Thymus (tissue), 11 donors: ENCODE results near the gene DCLRE1C. TPM values are rescaled to one million over a fixed set of nuclear protein-coding genes. Genes with fewer than 3 reads are reported as not detected.
"Not testable (repeated sequence)": the region's sequence is repeated elsewhere in the genome, so short reads cannot be mapped to it uniquely, and the experiment has no call there.

Source experiments
- DNase-seq, 9 donors: peaks; one replicate each; pipeline ENCODE4 v3.0.0-alpha.2; 2013; ENCODE audit warnings: low spot score in 9 of 9, low read depth in 6 of 9, missing footprints in 1 of 9
- H3K27ac ChIP-seq, 2 donors: one replicate each; pipeline ENCODE4 v1.5.1; 2013; ENCODE audit warnings: control low read depth in 1 of 2, low read depth in 1 of 2, low read length in 1 of 2, mild to moderate bottlenecking in 1 of 2, moderate library complexity in 1 of 2
- H3K27me3 ChIP-seq, 2 donors: one replicate each; pipeline ENCODE4 v1.5.1; 2013; ENCODE audit warnings: low read length in 1 of 2; ENCODE audit not compliant: control insufficient read depth in 2 of 2, insufficient read depth in 1 of 2
- H3K36me3 ChIP-seq, 2 donors: one replicate each; pipeline ENCODE4 v1.5.1; 2013; ENCODE audit warnings: low read length in 1 of 2, mild to moderate bottlenecking in 1 of 2, moderate library complexity in 1 of 2; ENCODE audit not compliant: control insufficient read depth in 2 of 2, insufficient read depth in 2 of 2
- H3K4me1 ChIP-seq, 2 donors: one replicate each; pipeline ENCODE4 v1.5.1; 2013; ENCODE audit warnings: low read length in 2 of 2; ENCODE audit not compliant: control insufficient read depth in 2 of 2, insufficient read depth in 2 of 2
- H3K4me3 ChIP-seq, 2 donors: one replicate each; pipeline ENCODE4 v1.5.1; 2013; ENCODE audit warnings: low read length in 2 of 2, control low read depth in 1 of 2, mild to moderate bottlenecking in 1 of 2
- H3K9me3 ChIP-seq, 2 donors: one replicate each; pipeline ENCODE4 v1.5.1; 2013; ENCODE audit warnings: low read length in 1 of 2, mild to moderate bottlenecking in 1 of 2; ENCODE audit not compliant: control insufficient read depth in 2 of 2, insufficient read depth in 1 of 2
- WGBS: extraction: QIAGEN DNeasy Blood & Tissue Kit; methylation state at CpG from one replicate; pipeline ENCODE4 v1.1.7; 2013; 5-methylcytosine and 5-hydroxymethylcytosine counted together
- polyA plus RNA-seq: library from polyadenylated mRNA; stranded (reverse); fragments of 200-250 nt; gene quantifications from one replicate; pipeline ENCODE4 v1.2.3, GENCODE V29; 2013
- total RNA-seq: library from RNA; stranded (reverse); fragments of 120-200 nt; gene quantifications from one replicate; pipeline ENCODE4 v1.2.4, GENCODE V29; 2013
- donor health status: healthy.

DCLRE1C gene
- total and polyA plus RNA-seq, 2 donors: 9.5 to 22.3 TPM

- not testable (repeated sequence) for H3K27me3 ChIP-seq
- WGBS: 97% methylated on average over 6 of the region's 6 CpGs
- peaks cover 34 to 36% of the 10 kb centered on the region in 2 donors for H3K36me3 ChIP-seq
Measured at GRCh38 chr10:14864466-14864865, 89.4 kb downstream of the DCLRE1C start.

DNA sequence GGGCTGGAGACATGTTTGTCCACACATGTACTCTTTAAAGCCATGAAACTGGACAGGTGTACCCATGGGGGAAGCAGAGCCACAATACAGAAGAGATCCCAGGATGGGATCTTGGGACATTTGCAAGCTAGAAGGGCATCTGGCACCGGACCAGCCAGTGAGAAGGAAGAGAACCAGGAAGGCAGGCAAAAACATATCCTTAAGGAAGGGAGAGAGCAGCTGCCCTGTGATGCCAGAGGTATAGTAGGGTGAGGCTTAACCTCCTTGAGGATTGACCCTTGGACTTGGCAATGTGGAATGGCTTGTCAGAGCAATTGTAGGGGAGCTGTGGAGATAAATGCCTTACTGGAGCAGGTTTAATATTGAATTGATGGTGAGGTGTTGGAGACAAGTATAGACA lies 93.1 kb downstream of the DCLRE1C start:
- Histone ChIP-seq H3K36me3 (peaks cover 29 to 33% of the 10 kb centered on the region in 2 donors), H3K9me3 (no peaks in the 10 kb centered on the region), H3K27me3 (no peaks in the 10 kb centered on the region), H3K4me1 (peaks cover 0 to 3% of the 10 kb centered on the region in 2 donors), H3K4me3 (no peak overlapping the region), H3K27ac (no peak overlapping the region)
- DNase-seq: no peak
- 97% methylated on average over 1 of the region's 1 CpG for WGBS

More at GRCh38 chr10:14864466-14864865, 89.4 kb downstream of the DCLRE1C start:
- H3K4me1 ChIP-seq, H3K4me3 ChIP-seq, H3K27ac ChIP-seq, DNase-seq, H3K9me3 ChIP-seq: not testable (repeated sequence)

- H3K27ac ChIP-seq: no peak overlapping the region
- H3K27me3 ChIP-seq: no peaks in the 10 kb centered on the region
- DNase-seq: no peak
Measured at GRCh38 chr10:14859775-14860174, 94.1 kb downstream of the DCLRE1C start.

GRCh38 chr10:14859043-14859442 lies 94.9 kb downstream of the DCLRE1C start:
- Histone ChIP-seq H3K4me3 (no peak overlapping the region), H3K36me3 (peaks cover 31 to 33% of the 10 kb centered on the region in 2 donors), H3K27me3 (no peaks in the 10 kb centered on the region), H3K9me3 (no peaks in the 10 kb centered on the region), H3K27ac (no peak overlapping the region), H3K4me1 (peaks cover 0 to 3% of the 10 kb centered on the region in 2 donors)
- DNase-seq: no peak
- WGBS: 82% methylated on average over 5 of the region's 5 CpGs

More at GRCh38 chr10:14859775-14860174, 94.1 kb downstream of the DCLRE1C start:
- Histone ChIP-seq H3K9me3 (no peaks in the 10 kb centered on the region), H3K4me3 (no peak overlapping the region), H3K36me3 (peaks cover 31 to 33% of the 10 kb centered on the region in 2 donors), H3K4me1 (peaks cover 0 to 3% of the 10 kb centered on the region in 2 donors)

DNA sequence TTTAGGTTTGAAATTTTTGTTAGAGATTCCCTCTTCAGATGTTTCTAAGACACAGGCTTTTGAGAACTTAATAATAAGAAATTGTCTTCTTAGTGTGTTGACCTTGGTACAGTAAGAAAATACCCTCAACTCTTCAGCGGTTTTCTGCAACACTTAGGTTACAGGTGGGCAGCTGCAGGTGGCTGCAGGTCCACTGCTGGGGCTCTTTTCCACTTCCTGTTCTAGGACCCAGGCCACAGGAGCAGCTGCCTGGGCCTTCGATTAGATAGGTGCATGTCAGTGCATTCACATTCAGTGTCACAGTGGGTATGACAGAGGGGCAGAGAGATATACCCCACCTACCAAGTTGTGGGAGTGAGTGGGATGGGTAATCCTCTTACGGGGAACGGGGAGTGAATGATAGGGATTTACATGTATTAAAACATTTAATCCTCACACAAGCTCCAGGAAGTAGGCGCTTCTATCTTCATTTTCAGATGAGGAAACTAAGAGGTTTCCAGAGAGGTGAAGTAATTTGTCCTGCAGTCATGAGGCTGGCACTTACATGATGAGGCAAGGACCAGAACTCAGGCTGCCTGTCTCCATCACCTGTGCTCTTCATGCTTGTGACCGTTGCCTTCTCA lies 95.4 kb downstream of the DCLRE1C start:
- no peaks in the 10 kb centered on the region for H3K27me3 ChIP-seq
- no peak for DNase-seq
- peaks cover 0 to 3% of the 10 kb centered on the region in 2 donors for H3K4me1 ChIP-seq
- no peak overlapping the region for H3K27ac ChIP-seq
- WGBS: 98% methylated on average over 6 of the region's 6 CpGs
- no peak overlapping the region for H3K4me3 ChIP-seq
- H3K9me3 ChIP-seq: no peaks in the 10 kb centered on the region
- H3K36me3 ChIP-seq: peaks cover 29 to 33% of the 10 kb centered on the region in 2 donors

GRCh38 chr10:14855453-14855852 lies 98.4 kb downstream of the DCLRE1C start:
- Histone ChIP-seq H3K27ac (no peak overlapping the region), H3K27me3 (no peaks in the 10 kb centered on the region), H3K4me1 (peaks cover 0 to 3% of the 10 kb centered on the region in 2 donors), H3K9me3 (no peaks in the 10 kb centered on the region), H3K4me3 (no peak overlapping the region), H3K36me3 (peaks cover 19 to 35% of the 10 kb centered on the region in 2 donors)
- no peak for DNase-seq
- WGBS: 90% methylated on average over 1 of the region's 1 CpG

DNA sequence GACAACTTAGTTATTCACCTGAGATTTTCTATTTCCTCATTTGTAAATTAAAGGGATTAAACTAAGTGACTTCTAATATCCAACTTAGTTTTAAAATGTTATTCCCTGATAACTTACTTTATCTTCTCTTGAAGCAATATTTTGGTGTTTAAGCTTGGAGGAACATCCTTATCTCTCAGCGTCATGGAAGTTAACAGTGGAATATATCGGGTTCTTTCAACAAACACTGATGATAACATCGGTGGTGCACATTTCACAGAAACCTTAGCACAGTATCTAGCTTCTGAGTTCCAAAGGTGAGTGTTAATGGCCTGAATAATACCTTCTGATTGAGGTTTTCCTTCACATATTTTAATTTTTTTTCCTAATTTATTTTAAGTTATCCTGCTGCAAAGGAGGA lies 101.7 kb downstream of the DCLRE1C start:
- Histone ChIP-seq H3K9me3 (no peaks in the 10 kb centered on the region), H3K4me3 (no peak overlapping the region), H3K4me1 (no peaks in the 10 kb centered on the region), H3K36me3 (peaks cover 12 to 31% of the 10 kb centered on the region in 2 donors), H3K27ac (no peak overlapping the region), H3K27me3 (no peaks in the 10 kb centered on the region)
- no peak for DNase-seq
- 97% methylated on average over 3 of the region's 3 CpGs for WGBS

Other genes with a start within 250 kb of the DCLRE1C start
- 49.1 TPM for gene FAM107B, start 179.2 kb downstream of the DCLRE1C start, total RNA-seq
- 52.3 TPM for gene FAM107B, start 179.2 kb downstream of the DCLRE1C start, polyA plus RNA-seq
- 1.0 TPM for gene CDNF, start 116.1 kb downstream of the DCLRE1C start, total RNA-seq
- 3.6 TPM for gene CDNF, start 116.1 kb downstream of the DCLRE1C start, polyA plus RNA-seq
- gene HSPA14, start 115.8 kb downstream of the DCLRE1C start, total RNA-seq: 35.2 TPM
- 24.0 TPM for gene HSPA14, start 115.8 kb downstream of the DCLRE1C start, polyA plus RNA-seq
- 15.6 TPM for gene MSANTD7, start 115.8 kb downstream of the DCLRE1C start, total RNA-seq
- gene MSANTD7, start 115.8 kb downstream of the DCLRE1C start, polyA plus RNA-seq: 6.6 TPM
- 16.4 TPM for gene SUV39H2, start 75.2 kb downstream of the DCLRE1C start, total RNA-seq
- gene SUV39H2, start 75.2 kb downstream of the DCLRE1C start, polyA plus RNA-seq: 4.2 TPM
- 0.76 TPM for gene MEIG1, start 5.3 kb upstream of the DCLRE1C start, total RNA-seq
- 2.2 TPM for gene MEIG1, start 5.3 kb upstream of the DCLRE1C start, polyA plus RNA-seq
- 0.09 TPM for gene OLAH, start 89.8 kb upstream of the DCLRE1C start, total RNA-seq
- 14.4 TPM for gene OLAH, start 89.8 kb upstream of the DCLRE1C start, polyA plus RNA-seq
- gene ACBD7, start 134.7 kb upstream of the DCLRE1C start, total RNA-seq: 11.9 TPM
- 1.4 TPM for gene ACBD7, start 134.7 kb upstream of the DCLRE1C start, polyA plus RNA-seq
- gene RPP38, start 143.3 kb upstream of the DCLRE1C start, total RNA-seq: 14.7 TPM
- 32.2 TPM for gene RPP38, start 143.3 kb upstream of the DCLRE1C start, polyA plus RNA-seq
- 31.1 TPM for gene NMT2, start 214.6 kb upstream of the DCLRE1C start, total RNA-seq
- gene NMT2, start 214.6 kb upstream of the DCLRE1C start, polyA plus RNA-seq: 19.6 TPM